H1 (cell line): ENCODE measurements around the gene MTCL3.
A peak's percentile ranks its signal among the peaks of the same experiment; 100 is the strongest.

Experiments
- BACH1 ChIP-seq: IDR thresholded peaks from 2 replicates; pipeline ENCODE4 v1.6.1; 2012; ENCODE audit warnings: low read length, improper control_type of control experiment
- CBX5 ChIP-seq: fragments of 300-800, 300-1000 bp; sonication (generic); IDR thresholded peaks from 2 replicates; pipeline ENCODE4 v1.7.1; 2016; ENCODE audit warnings: antibody characterized with exemption, low read length, low read depth
- CHD1 ChIP-seq: IDR thresholded peaks from 2 replicates; pipeline ENCODE4 v1.6.1; 2012; ENCODE audit warnings: low read depth, low read length, improper control_type of control experiment
- KDM1A ChIP-seq: fragments of 200-600, 300-600 bp; sonication (generic); IDR thresholded peaks from 2 replicates; pipeline ENCODE4 v1.7.1; 2016; ENCODE audit warnings: mild to moderate bottlenecking, low read length, borderline replicate concordance
- MAFK ChIP-seq: IDR thresholded peaks from 2 replicates; pipeline ENCODE4 v1.6.1; 2012; ENCODE audit warnings: low read depth, mild to moderate bottlenecking, improper control_type of control experiment, low read length
- POLR2A ChIP-seq, 2 experiments: IDR thresholded peaks; 1 replicate in 1 of 2; 2 replicates in 1 of 2; pipeline ENCODE4 v1.6.1; 2011; ENCODE audit warnings: low read depth in 2 of 2, low read length in 2 of 2, mild to moderate bottlenecking in 2 of 2; ENCODE audit errors: control extremely low read depth in 1 of 2
- RAD21 ChIP-seq, 2 experiments: IDR thresholded peaks in 1 of 2; conservative IDR thresholded peaks in 1 of 2; 2 replicates each; pipeline ENCODE4 v1.6.1; 2011; ENCODE audit warnings: low read depth in 2 of 2, low read length in 2 of 2, improper control_type of control experiment in 1 of 2, inconsistent platforms in 1 of 2, mild to moderate bottlenecking in 1 of 2, moderate library complexity in 1 of 2
- SP2 ChIP-seq: IDR thresholded peaks from 2 replicates; pipeline ENCODE4 v1.6.1; 2012; ENCODE audit warnings: mild to moderate bottlenecking, low read length, inconsistent platforms
- TAF7 ChIP-seq: optimal IDR thresholded peaks from 2 replicates; pipeline ENCODE3; 2011; ENCODE audit warnings: low read depth, mild to moderate bottlenecking, inconsistent platforms, low read length, moderate library complexity, borderline replicate concordance
- TEAD4 ChIP-seq: IDR thresholded peaks from 2 replicates; pipeline ENCODE4 v1.6.1; 2012; ENCODE audit warnings: low read depth, low read length, inconsistent platforms, mixed read lengths
- ZNF274 ChIP-seq: IDR thresholded peaks from 2 replicates; pipeline ENCODE4 v1.7.0; 2012; ENCODE audit warnings: low read length, borderline replicate concordance; ENCODE audit errors: extremely low read depth
- TF ChIP-seq, protein P1 (sequence below): fragments of 300-600 bp; sonication (generic); IDR thresholded peaks from 2 replicates; pipeline ENCODE4 v1.7.1; 2012; ENCODE audit warnings: low read length, moderate library complexity, mild to moderate bottlenecking, inconsistent platforms; ENCODE audit not compliant: insufficient replicate concordance
- TF ChIP-seq, protein P2 (sequence below): IDR thresholded peaks from 2 replicates; pipeline ENCODE4 v1.6.1; 2012; ENCODE audit warnings: inconsistent platforms

MTCL3 gene

DNA sequence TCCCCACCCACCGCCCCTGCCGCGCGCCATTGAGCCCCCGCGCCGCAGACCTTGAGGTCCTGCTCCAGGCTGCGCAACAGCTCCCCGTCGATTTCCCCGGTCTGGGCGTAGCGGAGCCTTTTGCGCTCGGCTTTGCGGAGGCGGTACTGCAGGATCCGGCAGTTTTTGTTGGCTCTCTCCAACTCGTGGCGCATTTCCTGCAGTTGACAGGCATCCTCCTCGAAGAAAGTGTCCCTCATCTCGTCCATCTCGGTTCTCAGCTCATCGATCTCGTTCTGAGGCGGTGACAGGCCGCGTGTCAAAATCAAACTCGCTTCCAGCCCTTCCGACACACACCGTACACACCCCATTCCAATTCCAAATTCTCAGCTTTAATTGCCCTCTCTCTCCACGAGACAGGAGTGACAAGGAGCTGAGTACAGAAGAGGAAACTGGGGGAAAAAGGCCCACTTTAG lies 4.3 kb downstream of the MTCL3 start (continued):
- TF ChIP-seq, protein P1, sequence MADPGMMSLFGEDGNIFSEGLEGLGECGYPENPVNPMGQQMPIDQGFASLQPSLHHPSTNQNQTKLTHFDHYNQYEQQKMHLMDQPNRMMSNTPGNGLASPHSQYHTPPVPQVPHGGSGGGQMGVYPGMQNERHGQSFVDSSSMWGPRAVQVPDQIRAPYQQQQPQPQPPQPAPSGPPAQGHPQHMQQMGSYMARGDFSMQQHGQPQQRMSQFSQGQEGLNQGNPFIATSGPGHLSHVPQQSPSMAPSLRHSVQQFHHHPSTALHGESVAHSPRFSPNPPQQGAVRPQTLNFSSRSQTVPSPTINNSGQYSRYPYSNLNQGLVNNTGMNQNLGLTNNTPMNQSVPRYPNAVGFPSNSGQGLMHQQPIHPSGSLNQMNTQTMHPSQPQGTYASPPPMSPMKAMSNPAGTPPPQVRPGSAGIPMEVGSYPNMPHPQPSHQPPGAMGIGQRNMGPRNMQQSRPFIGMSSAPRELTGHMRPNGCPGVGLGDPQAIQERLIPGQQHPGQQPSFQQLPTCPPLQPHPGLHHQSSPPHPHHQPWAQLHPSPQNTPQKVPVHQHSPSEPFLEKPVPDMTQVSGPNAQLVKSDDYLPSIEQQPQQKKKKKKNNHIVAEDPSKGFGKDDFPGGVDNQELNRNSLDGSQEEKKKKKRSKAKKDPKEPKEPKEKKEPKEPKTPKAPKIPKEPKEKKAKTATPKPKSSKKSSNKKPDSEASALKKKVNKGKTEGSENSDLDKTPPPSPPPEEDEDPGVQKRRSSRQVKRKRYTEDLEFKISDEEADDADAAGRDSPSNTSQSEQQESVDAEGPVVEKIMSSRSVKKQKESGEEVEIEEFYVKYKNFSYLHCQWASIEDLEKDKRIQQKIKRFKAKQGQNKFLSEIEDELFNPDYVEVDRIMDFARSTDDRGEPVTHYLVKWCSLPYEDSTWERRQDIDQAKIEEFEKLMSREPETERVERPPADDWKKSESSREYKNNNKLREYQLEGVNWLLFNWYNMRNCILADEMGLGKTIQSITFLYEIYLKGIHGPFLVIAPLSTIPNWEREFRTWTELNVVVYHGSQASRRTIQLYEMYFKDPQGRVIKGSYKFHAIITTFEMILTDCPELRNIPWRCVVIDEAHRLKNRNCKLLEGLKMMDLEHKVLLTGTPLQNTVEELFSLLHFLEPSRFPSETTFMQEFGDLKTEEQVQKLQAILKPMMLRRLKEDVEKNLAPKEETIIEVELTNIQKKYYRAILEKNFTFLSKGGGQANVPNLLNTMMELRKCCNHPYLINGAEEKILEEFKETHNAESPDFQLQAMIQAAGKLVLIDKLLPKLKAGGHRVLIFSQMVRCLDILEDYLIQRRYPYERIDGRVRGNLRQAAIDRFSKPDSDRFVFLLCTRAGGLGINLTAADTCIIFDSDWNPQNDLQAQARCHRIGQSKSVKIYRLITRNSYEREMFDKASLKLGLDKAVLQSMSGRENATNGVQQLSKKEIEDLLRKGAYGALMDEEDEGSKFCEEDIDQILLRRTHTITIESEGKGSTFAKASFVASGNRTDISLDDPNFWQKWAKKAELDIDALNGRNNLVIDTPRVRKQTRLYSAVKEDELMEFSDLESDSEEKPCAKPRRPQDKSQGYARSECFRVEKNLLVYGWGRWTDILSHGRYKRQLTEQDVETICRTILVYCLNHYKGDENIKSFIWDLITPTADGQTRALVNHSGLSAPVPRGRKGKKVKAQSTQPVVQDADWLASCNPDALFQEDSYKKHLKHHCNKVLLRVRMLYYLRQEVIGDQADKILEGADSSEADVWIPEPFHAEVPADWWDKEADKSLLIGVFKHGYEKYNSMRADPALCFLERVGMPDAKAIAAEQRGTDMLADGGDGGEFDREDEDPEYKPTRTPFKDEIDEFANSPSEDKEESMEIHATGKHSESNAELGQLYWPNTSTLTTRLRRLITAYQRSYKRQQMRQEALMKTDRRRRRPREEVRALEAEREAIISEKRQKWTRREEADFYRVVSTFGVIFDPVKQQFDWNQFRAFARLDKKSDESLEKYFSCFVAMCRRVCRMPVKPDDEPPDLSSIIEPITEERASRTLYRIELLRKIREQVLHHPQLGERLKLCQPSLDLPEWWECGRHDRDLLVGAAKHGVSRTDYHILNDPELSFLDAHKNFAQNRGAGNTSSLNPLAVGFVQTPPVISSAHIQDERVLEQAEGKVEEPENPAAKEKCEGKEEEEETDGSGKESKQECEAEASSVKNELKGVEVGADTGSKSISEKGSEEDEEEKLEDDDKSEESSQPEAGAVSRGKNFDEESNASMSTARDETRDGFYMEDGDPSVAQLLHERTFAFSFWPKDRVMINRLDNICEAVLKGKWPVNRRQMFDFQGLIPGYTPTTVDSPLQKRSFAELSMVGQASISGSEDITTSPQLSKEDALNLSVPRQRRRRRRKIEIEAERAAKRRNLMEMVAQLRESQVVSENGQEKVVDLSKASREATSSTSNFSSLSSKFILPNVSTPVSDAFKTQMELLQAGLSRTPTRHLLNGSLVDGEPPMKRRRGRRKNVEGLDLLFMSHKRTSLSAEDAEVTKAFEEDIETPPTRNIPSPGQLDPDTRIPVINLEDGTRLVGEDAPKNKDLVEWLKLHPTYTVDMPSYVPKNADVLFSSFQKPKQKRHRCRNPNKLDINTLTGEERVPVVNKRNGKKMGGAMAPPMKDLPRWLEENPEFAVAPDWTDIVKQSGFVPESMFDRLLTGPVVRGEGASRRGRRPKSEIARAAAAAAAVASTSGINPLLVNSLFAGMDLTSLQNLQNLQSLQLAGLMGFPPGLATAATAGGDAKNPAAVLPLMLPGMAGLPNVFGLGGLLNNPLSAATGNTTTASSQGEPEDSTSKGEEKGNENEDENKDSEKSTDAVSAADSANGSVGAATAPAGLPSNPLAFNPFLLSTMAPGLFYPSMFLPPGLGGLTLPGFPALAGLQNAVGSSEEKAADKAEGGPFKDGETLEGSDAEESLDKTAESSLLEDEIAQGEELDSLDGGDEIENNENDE: no peak
- TF ChIP-seq, protein P2, sequence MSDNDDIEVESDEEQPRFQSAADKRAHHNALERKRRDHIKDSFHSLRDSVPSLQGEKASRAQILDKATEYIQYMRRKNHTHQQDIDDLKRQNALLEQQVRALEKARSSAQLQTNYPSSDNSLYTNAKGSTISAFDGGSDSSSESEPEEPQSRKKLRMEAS: peak; percentile 63; the same call in 1 of the 2 replicates
- TF ChIP-seq TEAD4 (no peak), POLR2A (IDR thresholded peaks at IDR 0.05; ENCODE audit: control extremely low read depth in 1 of 2, low read depth in 2 of 2, low read length in 2 of 2) (no peak), CHD1 (no peak), CBX5 (no peak), TAF7 (no peak), BACH1 (no peak), SP2 (no peak), RAD21 (IDR thresholded peaks at IDR 0.05 in 1 of 2, conservative IDR thresholded peaks at IDR 0.05 in 1 of 2; ENCODE audit: low read depth in 2 of 2, low read length in 2 of 2) (no peak), KDM1A (no peak), MAFK (no peak), ZNF274 (no peak)
